Measurements from ENCODE around the gene C6orf62.

DNA sequence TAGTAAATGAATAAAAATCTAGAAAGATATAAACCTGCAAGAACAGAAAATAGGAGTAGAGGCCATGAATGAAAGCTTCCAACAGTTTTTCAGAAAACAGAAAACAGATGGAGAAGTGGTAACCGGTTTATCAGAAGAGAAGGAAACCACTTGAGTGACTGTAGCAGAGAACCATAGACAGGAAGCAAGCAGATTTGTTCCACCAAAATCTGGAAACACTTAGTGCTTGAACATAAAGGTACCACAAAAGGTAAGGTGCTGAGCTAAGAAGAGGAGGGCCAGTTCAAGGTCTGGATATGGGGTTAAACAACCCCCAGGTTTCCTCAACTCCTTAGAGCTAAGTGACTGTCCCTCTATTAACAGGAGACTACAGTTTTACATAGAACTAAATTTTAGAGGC is 63.7 kb downstream of the C6orf62 start:
- TF ChIP-seq POLR2AphosphoS5 (IDR thresholded peaks at IDR 0.05; ENCODE audit: low read depth, low read length) (no peak), POLR2A (IDR thresholded peaks at IDR 0.05; ENCODE audit: low read depth, low read length) (no peak)

All from GM12892 (cell line).